Ovary (tissue), 9 donors: ENCODE measurements around the gene CDC42SE1. TPM values are rescaled to one million over a fixed set of nuclear protein-coding genes. Genes with fewer than 3 reads are reported as not detected.

Experiments used
- DNase-seq, 5 donors: peaks; one replicate each; pipeline ENCODE4 v3.0.0-alpha.2; 2019 to 2020
- H3K27ac ChIP-seq, 2 donors: fragments of 200-600 bp; one replicate each; pipeline versions ENCODE4 v1.5.1 to v1.8.0; 2019 to 2022
- H3K27me3 ChIP-seq: fragments of 200-600 bp; one replicate; pipeline ENCODE4 v1.8.0; 2022
- H3K36me3 ChIP-seq: fragments of 200-600 bp; sonication (generic); one replicate; pipeline ENCODE4 v1.5.1; 2019
- H3K4me1 ChIP-seq: one replicate; pipeline ENCODE4 v1.8.1; 2013; ENCODE audit warnings: mild to moderate bottlenecking, moderate library complexity; ENCODE audit not compliant: insufficient read depth
- H3K4me3 ChIP-seq: fragments of 200-600 bp; sonication (generic); one replicate; pipeline ENCODE4 v1.5.1; 2017
- H3K9me3 ChIP-seq, 2 donors: fragments of 200-600 bp in 1 of 2; sonication (generic) in 1 of 2; one replicate each; pipeline versions ENCODE4 v1.5.1 to v1.8.1; 2013 to 2019; ENCODE audit warnings: mild to moderate bottlenecking in 1 of 2, moderate library complexity in 1 of 2
- EP300 ChIP-seq: sonication (generic); formaldehyde crosslinking; IDR thresholded peaks from one replicate; pipeline ENCODE4 v1.6.1; 2017; ENCODE audit warnings: antibody characterized with exemption
- POLR2A ChIP-seq: fragments of 450-650 bp; IDR thresholded peaks from one replicate; pipeline ENCODE4 v1.6.1; 2017; ENCODE audit warnings: antibody characterized with exemption, mild to moderate bottlenecking, moderate library complexity
- WGBS, 3 donors: extraction: QIAGEN DNeasy Blood & Tissue Kit in 1 of 3; methylation state at CpG; one replicate each; pipeline versions ENCODE4 v1.1.5 to v1.1.7; 2013 to 2017; 5-methylcytosine and 5-hydroxymethylcytosine counted together
- intact Hi-C, 4 donors: fragments of 100-400 bp; cut with DNase I; formaldehyde crosslinking; loops; one replicate each; pipeline versions ENCODE4 v1.11.0 to v1.15.1; 2022 to 2023
- polyA plus RNA-seq, 2 donors: library from polyadenylated mRNA; stranded (reverse); fragments of 200-250 nt in 1 of 2; fragments of 350-450 nt in 1 of 2; fragmentation: Illumina TruSeq in 1 of 2; extraction: RNeasy Lipid Tissue Mini Kit (QIAGEN cat#74804) in 1 of 2; gene quantifications; one replicate each; pipeline ENCODE4 v1.2.3, GENCODE V29; 2013 to 2014
- total RNA-seq, 7 donors: library from RNA; depleted of rRNA in 2 of 7; stranded (reverse); fragments of >200 nt in 2 of 7; fragmentation: NEBNext Ultra II Directional in 3 of 7; extraction: Animal tissue kit (Norgen Biotek cat#: 25700) in 3 of 7; gene quantifications; one replicate each; pipeline versions ENCODE4 v1.1.0 to v1.2.4, GENCODE V29; 2016 to 2023
- TF ChIP-seq, protein P1 (sequence below), 3 donors: fragments of 450-650 bp in 2 of 3; fragments of 200-600 bp in 1 of 3; IDR thresholded peaks; one replicate each; pipeline versions ENCODE4 v1.5.1 to v1.8.0; 2016 to 2022; ENCODE audit warnings: antibody characterized with exemption in 3 of 3, mild to moderate bottlenecking in 1 of 3
- donor health status: DM: no; HTN: no; CAD: no; lungs with moderate emphysema.
- donor health status: DM: no; HTN: no; CAD: no.
- donor health status: Bipolar disorder and iron deficiency.
- donor health status: DM: yes; HTN: yes; CAD: no.
- donor health status: DM: no; HTN: no; CAD: no.
- donor health status: DM: yes; HTN: yes; CAD: no.

CDC42SE1 gene
- total and polyA plus RNA-seq, 9 donors = 26.0 to 81.9 (median 56.3) TPM

DNA sequence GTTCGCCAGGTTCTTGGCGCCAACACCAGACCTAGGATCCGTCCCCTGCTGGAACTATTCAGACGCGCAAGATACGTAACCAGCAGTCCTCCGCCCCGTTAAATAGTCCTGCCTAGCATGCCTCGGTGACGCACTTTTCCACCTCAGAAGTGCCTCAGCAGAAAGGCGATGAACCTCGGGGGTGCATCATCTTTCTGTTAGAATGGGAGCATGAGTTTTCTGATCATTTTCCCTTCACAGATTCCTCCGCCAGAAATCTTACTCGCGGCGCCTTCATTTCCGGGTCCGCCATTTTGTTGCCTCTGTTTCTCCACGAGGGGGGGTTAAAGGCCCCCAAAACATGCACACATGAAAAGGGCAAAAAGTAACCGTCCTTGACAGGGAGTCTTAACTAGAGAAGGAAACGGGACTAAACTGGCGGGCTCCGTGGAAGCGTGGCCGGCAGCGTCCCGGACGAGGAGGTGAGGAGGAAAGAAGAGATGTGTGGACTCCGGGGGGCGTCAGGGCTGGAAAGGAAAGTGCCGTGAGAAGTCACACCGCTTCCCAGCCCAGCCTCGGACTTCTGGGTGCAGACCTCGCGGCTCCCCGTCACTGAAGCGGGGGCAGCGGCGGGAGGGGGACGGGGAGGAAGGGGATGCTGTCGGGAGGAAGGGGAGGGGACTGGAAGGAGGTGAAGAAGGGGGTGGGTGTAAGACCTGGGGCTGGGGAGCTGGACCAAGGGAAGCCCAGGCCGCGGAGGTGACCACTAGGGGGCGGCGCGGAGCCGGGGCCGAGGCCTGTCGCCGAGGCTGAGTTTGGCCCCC, 11.3 kb upstream of the CDC42SE1 start, which contains the start of gene GABPB2:
Gene GABPB2, plus strand, starts transcription at position 288 of the 803 bp plus-strand sequence. CDS start 17,429 bp downstream, outside the sequence.
- TF ChIP-seq POLR2A (peak; percentile 53), EP300 (no peak)
- TF ChIP-seq, protein P1, sequence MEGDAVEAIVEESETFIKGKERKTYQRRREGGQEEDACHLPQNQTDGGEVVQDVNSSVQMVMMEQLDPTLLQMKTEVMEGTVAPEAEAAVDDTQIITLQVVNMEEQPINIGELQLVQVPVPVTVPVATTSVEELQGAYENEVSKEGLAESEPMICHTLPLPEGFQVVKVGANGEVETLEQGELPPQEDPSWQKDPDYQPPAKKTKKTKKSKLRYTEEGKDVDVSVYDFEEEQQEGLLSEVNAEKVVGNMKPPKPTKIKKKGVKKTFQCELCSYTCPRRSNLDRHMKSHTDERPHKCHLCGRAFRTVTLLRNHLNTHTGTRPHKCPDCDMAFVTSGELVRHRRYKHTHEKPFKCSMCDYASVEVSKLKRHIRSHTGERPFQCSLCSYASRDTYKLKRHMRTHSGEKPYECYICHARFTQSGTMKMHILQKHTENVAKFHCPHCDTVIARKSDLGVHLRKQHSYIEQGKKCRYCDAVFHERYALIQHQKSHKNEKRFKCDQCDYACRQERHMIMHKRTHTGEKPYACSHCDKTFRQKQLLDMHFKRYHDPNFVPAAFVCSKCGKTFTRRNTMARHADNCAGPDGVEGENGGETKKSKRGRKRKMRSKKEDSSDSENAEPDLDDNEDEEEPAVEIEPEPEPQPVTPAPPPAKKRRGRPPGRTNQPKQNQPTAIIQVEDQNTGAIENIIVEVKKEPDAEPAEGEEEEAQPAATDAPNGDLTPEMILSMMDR (IDR thresholded peaks at IDR 0.05) = peak; percentile 77 to 94 (median 86)
- intact Hi-C loops = loop anchor here in 2 of 4 donors (2.0 to 10.0 kb wide), 3 partner anchors 22 to 77 kb away; partner anchors contain the start of gene SEMA6C (in 2 of the 2)
- DNase-seq = peak; percentile 94 to 96 (median 96)

DNA sequence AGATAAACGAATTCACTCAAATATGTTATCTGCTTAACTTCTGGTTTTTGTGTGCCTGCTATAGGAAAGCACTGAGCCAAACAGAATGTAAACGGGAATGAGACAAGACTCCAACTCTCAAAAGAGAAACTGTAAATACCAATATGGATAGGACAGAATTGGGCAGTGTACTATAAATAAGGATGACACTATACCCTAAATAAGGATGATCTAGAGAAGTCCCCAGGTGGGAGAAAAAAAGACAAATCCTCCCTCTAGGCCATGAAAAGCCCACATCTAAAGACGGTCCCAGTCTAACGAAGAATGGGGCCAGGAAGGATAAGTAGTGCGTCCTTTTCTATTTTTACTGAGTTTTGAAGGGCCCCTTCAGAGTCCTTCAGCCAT, 9.7 kb upstream of the CDC42SE1 start:
- H3K9me3 ChIP-seq = no peaks in the 10 kb centered on the region
- DNase-seq = no peak
- H3K4me3 ChIP-seq = no peak overlapping the region
- 84 to 88% (median 86%) methylated on average over 5 of the region's 5 CpGs for WGBS, 3 donors
- peaks cover 6% of the 10 kb centered on the region for H3K4me1 ChIP-seq
- TF ChIP-seq, protein P1 (IDR thresholded peaks at IDR 0.05) = no peak
- TF ChIP-seq POLR2A (no peak), EP300 (no peak)
- no peaks in the 10 kb centered on the region for H3K27me3 ChIP-seq
- H3K36me3 ChIP-seq = no peaks in the 10 kb centered on the region
- H3K27ac ChIP-seq = peak overlapping the region in 1 of 2 donors; percentile 99
- intact Hi-C loops = no loop called here

More for the DNA sequence above, 11.3 kb upstream of the CDC42SE1 start, which contains the start of gene GABPB2:
- Histone ChIP-seq H3K4me1 (peaks cover 6% of the 10 kb centered on the region), H3K27me3 (no peaks in the 10 kb centered on the region), H3K4me3 (peak within 1 kb of the TSS; percentile 83), H3K9me3 (no peaks in the 10 kb centered on the region), H3K27ac (peak within 1 kb of the TSS; percentile 97 to 99), H3K36me3 (no peaks in the 10 kb centered on the region)
- 0 to 1% (median 0%) methylated on average over 50 of the region's 50 CpGs for WGBS, 3 donors

- intact Hi-C loops = no loop called here
- TF ChIP-seq, protein P1 (IDR thresholded peaks at IDR 0.05) = no peak
- no peak for TF ChIP-seq POLR2A
- no peak for TF ChIP-seq EP300
- Histone ChIP-seq H3K27ac (no peak overlapping the region), H3K9me3 (no peaks in the 10 kb centered on the region), H3K4me3 (no peak overlapping the region), H3K27me3 (no peaks in the 10 kb centered on the region), H3K36me3 (no peaks in the 10 kb centered on the region), H3K4me1 (peaks cover 6% of the 10 kb centered on the region)
- no peak for DNase-seq
- 77 to 89% (median 83%) methylated on average over 4 of the region's 4 CpGs for WGBS, 3 donors
These were observed 7.8 kb upstream of the CDC42SE1 start for GRCh38 chr1:151067185-151067584.

DNA sequence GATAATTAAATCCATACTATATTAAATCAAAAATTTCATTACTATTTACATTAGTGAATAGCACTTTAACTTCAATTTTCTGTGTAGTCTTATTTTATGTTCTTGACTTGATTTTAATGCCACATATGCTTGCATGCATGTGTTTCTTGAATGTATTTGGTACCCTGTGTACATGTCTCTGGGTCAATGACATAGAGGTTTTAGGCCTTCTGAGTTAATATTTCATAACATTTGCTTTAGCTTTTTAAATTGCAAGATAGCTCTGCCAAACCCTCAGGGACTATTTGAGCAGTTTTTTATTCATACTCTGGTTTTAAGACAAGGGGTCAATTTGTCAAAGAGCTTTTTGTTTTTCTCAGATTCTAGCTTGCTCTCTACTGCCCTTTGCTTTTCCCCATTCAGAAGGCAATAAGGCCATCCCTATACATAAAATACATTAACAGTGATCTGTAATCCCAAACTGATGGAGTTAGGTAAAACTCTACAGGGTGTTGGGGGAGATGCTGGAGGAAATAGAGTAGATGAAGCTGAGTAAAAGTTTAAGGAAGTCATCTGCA, 5.7 kb upstream of the CDC42SE1 start:
- H3K27ac ChIP-seq = no peak overlapping the region
- intact Hi-C loops = no loop called here
- H3K36me3 ChIP-seq = no peaks in the 10 kb centered on the region
- H3K27me3 ChIP-seq = no peaks in the 10 kb centered on the region
- peaks cover 2% of the 10 kb centered on the region for H3K4me1 ChIP-seq
- no peak overlapping the region for H3K4me3 ChIP-seq
- no peak for DNase-seq
- no peak for TF ChIP-seq EP300
- TF ChIP-seq, protein P1 (IDR thresholded peaks at IDR 0.05) = no peak
- TF ChIP-seq POLR2A = no peak
- no peaks in the 10 kb centered on the region for H3K9me3 ChIP-seq
